Choroid plexus epithelial cell (primary cell): ENCODE data around the gene ATP1A1.

Experiments
- DNase-seq: peaks from one replicate; pipeline ENCODE4 v3.0.0-alpha.2; 2010; ENCODE audit warnings: low read depth
- H3K4me3 ChIP-seq: 2 replicates; pipeline ENCODE4 v1.5.1; 2011; ENCODE audit warnings: low read depth, mild to moderate bottlenecking, control low read depth, low read length, moderate library complexity
- CTCF ChIP-seq: conservative IDR thresholded peaks from 2 replicates; pipeline ENCODE4 v1.5.1; 2011; ENCODE audit warnings: low read depth, mild to moderate bottlenecking, control low read depth, inconsistent platforms, low read length, moderate library complexity

Gene ATP1A1

GRCh38 chr1:116343019-116343418, 30.0 kb upstream of the ATP1A1 start:
- no peak for DNase-seq
- TF ChIP-seq CTCF: no peak
- H3K4me3 ChIP-seq: no peak overlapping the region

GRCh38 chr1:116345011-116345410, 28.0 kb upstream of the ATP1A1 start:
- no peak for DNase-seq
- TF ChIP-seq CTCF: no peak

GRCh38 chr1:116345843-116346242, 27.2 kb upstream of the ATP1A1 start:
- DNase-seq: no peak
- no peak for TF ChIP-seq CTCF
- H3K4me3 ChIP-seq: no peak overlapping the region

More at GRCh38 chr1:116345011-116345410, 28.0 kb upstream of the ATP1A1 start:
- H3K4me3 ChIP-seq: no peak overlapping the region

- no peak for DNase-seq
- no peak overlapping the region for H3K4me3 ChIP-seq
- no peak for TF ChIP-seq CTCF
Observed at GRCh38 chr1:116346943-116347673, 25.9 kb upstream of the ATP1A1 start.

GRCh38 chr1:116347696-116348095, 25.3 kb upstream of the ATP1A1 start:
- no peak for DNase-seq
- no peak for TF ChIP-seq CTCF
- no peak overlapping the region for H3K4me3 ChIP-seq

GRCh38 chr1:116350097-116350645, 22.9 kb upstream of the ATP1A1 start:
- H3K4me3 ChIP-seq: no peak overlapping the region
- DNase-seq: no peak
- no peak for TF ChIP-seq CTCF

- no peak overlapping the region for H3K4me3 ChIP-seq
- DNase-seq: no peak
- TF ChIP-seq CTCF: no peak
Observed at GRCh38 chr1:116351914-116352313, 21.1 kb upstream of the ATP1A1 start.
